DND-41 (cell line): ENCODE data around the gene SPACA4.

Source experiments
- ATAC-seq: fragments of 200-7000 bp; cut with Tn5 transposase; 3 replicates; pipeline ENCODE4 v1.9.1; 2021; ENCODE audit warnings: low read depth; ENCODE audit not compliant: insufficient read depth
- DNase-seq: peaks from one replicate; pipeline ENCODE4 v3.0.0-alpha.2; 2020
- H2AFZ ChIP-seq: 2 replicates; pipeline ENCODE4 v1.6.0; 2012; ENCODE audit warnings: low read depth, low read length
- H3K27ac ChIP-seq: 2 replicates; pipeline ENCODE4 v1.5.1; 2012; ENCODE audit warnings: low read length, inconsistent platforms
- H3K27me3 ChIP-seq: fragments of 200-600 bp; sonication (generic); 2 replicates; pipeline ENCODE4 v1.6.0; 2012; ENCODE audit warnings: low read length, mild to moderate bottlenecking, inconsistent platforms; ENCODE audit not compliant: insufficient read depth, poor library complexity
- H3K36me3 ChIP-seq: 2 replicates; pipeline ENCODE4 v1.5.1; 2012; ENCODE audit warnings: low read length, inconsistent platforms; ENCODE audit not compliant: insufficient read depth
- H3K4me1 ChIP-seq: 2 replicates; pipeline ENCODE4 v1.5.1; 2012; ENCODE audit warnings: mild to moderate bottlenecking, low read length; ENCODE audit not compliant: insufficient read depth
- H3K4me2 ChIP-seq: 2 replicates; pipeline ENCODE4 v1.6.0; 2012; ENCODE audit warnings: mild to moderate bottlenecking, moderate library complexity, low read length, inconsistent platforms; ENCODE audit not compliant: insufficient read depth
- H3K4me3 ChIP-seq, 2 experiments: fragments of 200-600 bp in 1 of 2; shearing (Covaris generic) in 1 of 2; 2 replicates each; pipeline ENCODE4 v1.5.1; 2012 to 2016; ENCODE audit warnings: inconsistent platforms in 2 of 2, low read length in 2 of 2, mild to moderate bottlenecking in 2 of 2, low read depth in 1 of 2, moderate library complexity in 1 of 2
- H3K79me2 ChIP-seq: 2 replicates; pipeline ENCODE4 v1.6.0; 2012; ENCODE audit warnings: low read length, inconsistent platforms; ENCODE audit not compliant: insufficient read depth
- H3K9ac ChIP-seq: 2 replicates; pipeline ENCODE4 v1.6.0; 2012; ENCODE audit warnings: low read depth, mild to moderate bottlenecking, inconsistent platforms, low read length, moderate library complexity
- H3K9me3 ChIP-seq: 2 replicates; pipeline ENCODE4 v1.5.1; 2012; ENCODE audit warnings: low read length, moderate library complexity, mild to moderate bottlenecking, inconsistent platforms; ENCODE audit not compliant: insufficient read depth, severe bottlenecking
- H4K20me1 ChIP-seq: 2 replicates; pipeline ENCODE4 v1.6.0; 2012; ENCODE audit warnings: low read length; ENCODE audit not compliant: insufficient read depth
- EZH2 ChIP-seq: IDR thresholded peaks from 3 replicates; pipeline ENCODE4 v1.6.1; 2012; ENCODE audit warnings: borderline replicate concordance, low read depth, mild to moderate bottlenecking, moderate library complexity, low read length, inconsistent platforms; ENCODE audit not compliant: severe bottlenecking
- TF ChIP-seq, protein P1 (sequence below): IDR thresholded peaks from 2 replicates; pipeline ENCODE4 v1.5.1; 2012; ENCODE audit warnings: borderline replicate concordance, low read length, moderate library complexity, mild to moderate bottlenecking; ENCODE audit not compliant: poor library complexity, severe bottlenecking; ENCODE audit errors: extremely low read depth

The SPACA4 gene

DNA sequence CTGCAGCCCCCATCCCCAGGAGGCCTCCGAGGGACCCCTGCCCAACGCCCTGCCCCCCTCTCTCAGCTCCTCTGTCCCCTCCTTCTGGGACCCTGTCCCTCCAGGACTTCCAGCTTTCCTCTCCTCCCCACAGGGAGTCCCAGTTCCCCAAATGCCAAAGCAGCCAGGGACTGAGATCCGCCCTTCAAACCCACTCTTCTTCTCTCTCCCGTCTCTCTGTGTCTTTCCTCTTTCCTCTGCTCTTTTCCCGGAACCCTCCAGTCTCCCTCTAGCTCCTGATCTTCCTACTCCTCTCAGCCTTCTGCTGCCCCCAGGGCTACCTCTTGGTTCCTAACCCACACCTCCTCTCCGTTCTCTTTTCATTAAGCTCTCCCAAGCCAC, 39.1 kb downstream of the SPACA4 start:
- peaks cover 45% of the 10 kb centered on the region for H3K4me1 ChIP-seq
- no peak for ATAC-seq
- TF ChIP-seq EZH2, result no peak
- TF ChIP-seq, protein P1, sequence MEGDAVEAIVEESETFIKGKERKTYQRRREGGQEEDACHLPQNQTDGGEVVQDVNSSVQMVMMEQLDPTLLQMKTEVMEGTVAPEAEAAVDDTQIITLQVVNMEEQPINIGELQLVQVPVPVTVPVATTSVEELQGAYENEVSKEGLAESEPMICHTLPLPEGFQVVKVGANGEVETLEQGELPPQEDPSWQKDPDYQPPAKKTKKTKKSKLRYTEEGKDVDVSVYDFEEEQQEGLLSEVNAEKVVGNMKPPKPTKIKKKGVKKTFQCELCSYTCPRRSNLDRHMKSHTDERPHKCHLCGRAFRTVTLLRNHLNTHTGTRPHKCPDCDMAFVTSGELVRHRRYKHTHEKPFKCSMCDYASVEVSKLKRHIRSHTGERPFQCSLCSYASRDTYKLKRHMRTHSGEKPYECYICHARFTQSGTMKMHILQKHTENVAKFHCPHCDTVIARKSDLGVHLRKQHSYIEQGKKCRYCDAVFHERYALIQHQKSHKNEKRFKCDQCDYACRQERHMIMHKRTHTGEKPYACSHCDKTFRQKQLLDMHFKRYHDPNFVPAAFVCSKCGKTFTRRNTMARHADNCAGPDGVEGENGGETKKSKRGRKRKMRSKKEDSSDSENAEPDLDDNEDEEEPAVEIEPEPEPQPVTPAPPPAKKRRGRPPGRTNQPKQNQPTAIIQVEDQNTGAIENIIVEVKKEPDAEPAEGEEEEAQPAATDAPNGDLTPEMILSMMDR, result no peak
- no peaks in the 10 kb centered on the region for H3K79me2 ChIP-seq
- H3K9me3 ChIP-seq, result no peaks in the 10 kb centered on the region
- H3K4me3 ChIP-seq, result peak overlapping the region in 1 of 2 experiments; percentile 54; a peak in 3 of 4 replicates
- H3K27ac ChIP-seq, result peak overlapping the region; percentile 55
- peak overlapping the region; percentile 70 for H3K4me2 ChIP-seq
- no peaks in the 10 kb centered on the region for H4K20me1 ChIP-seq
- DNase-seq, result no peak
- H2AFZ ChIP-seq, result peak overlapping the region; percentile 78
- H3K27me3 ChIP-seq, result no peaks in the 10 kb centered on the region
- H3K9ac ChIP-seq, result peak overlapping the region; percentile 54
- no peaks in the 10 kb centered on the region for H3K36me3 ChIP-seq

DNA sequence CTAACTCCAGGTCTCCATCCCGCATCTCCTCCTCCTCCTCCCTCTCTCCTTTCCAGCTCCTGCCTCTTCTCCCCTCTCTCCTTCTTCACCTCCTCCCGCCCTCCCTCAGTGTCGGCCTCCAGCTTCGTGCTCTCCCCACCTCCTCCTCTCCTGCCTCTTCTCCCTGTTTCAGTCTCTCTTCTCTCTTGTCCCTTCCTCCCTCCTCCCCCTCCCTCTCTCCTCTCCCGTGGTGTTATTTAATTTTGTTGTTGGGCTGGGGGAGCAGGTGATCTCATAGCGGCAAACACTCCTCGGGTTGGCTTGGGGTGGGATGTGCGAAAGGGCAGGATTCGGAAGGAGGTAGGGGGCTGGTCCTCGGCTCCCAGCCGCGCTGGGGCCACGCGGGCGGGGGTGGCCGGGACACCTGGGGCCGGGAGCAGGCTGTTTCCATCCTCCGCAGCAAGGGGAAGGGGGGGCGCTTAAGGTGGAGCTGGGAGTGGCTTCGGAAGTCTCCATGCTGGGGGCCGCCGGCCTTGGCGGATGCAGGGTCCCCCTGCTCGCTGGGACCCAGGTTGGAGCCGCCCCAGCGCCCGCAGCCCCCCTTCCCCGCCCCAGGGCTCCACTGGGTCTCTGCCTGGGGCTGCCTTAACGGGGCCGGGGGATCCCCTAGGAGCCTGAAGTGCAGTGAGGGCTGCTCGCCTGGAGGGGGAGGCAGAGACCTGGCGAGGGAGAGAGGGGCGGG, 39.6 kb downstream of the SPACA4 start, which contains the start of gene CA11:
Gene CA11 (minus strand): TSS at position 187 of the 721 bp plus-strand sequence. CDS start 555 bp downstream, outside the sequence.
- Histone ChIP-seq H3K4me2 (peak within 1 kb of the TSS; percentile 70), H3K27ac (peak within 1 kb of the TSS; percentile 73), H2AFZ (peak within 1 kb of the TSS; percentile 78), H3K79me2 (no peaks in the 10 kb centered on the region), H3K9me3 (no peaks in the 10 kb centered on the region), H3K4me1 (peaks cover 45% of the 10 kb centered on the region), H4K20me1 (no peaks in the 10 kb centered on the region), H3K9ac (peak within 1 kb of the TSS; percentile 54), H3K4me3 (peak within 1 kb of the TSS; percentile 11 to 54; a peak in 3 of 4 replicates), H3K27me3 (no peaks in the 10 kb centered on the region), H3K36me3 (no peaks in the 10 kb centered on the region)
- ATAC-seq, result peak; percentile 85
- peak; percentile 96 for DNase-seq
- TF ChIP-seq EZH2, result no peak
- TF ChIP-seq, protein P1, result peak; percentile 100

DNA sequence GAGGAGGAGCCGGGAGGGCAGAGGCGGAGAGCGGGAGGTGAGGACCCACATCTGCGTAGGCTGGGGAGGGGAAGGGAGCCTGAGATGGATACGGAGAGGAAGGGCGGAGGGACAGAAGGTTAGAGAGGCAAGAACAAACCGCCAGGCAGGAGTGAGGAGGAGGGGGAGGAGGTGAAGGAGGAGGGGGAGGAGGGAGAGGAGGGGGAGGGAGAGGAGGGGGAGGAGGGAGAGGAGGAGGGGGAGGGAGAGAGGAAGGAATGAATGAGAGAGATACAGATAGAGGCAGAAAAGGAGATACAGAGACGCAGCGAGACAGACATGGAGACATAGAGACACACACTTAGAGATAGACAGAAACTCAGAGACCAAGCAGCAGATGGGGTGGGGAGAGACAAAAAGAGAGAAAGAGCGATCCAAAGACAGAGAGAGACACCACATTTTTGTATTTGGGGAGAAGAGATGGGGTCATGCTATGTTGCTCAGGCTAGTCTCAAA, 40.2 kb downstream of the SPACA4 start:
- ATAC-seq, result no peak; the same call in 2 of the 3 replicates
- no peaks in the 10 kb centered on the region for H4K20me1 ChIP-seq
- H3K27ac ChIP-seq, result peak overlapping the region; percentile 73
- no peaks in the 10 kb centered on the region for H3K36me3 ChIP-seq
- no peaks in the 10 kb centered on the region for H3K79me2 ChIP-seq
- TF ChIP-seq, protein P1, result no peak
- no peak for TF ChIP-seq EZH2
- H3K4me1 ChIP-seq, result peaks cover 45% of the 10 kb centered on the region
- H2AFZ ChIP-seq, result peak overlapping the region; percentile 69
- no peak for DNase-seq
- peak overlapping the region; percentile 70 for H3K4me2 ChIP-seq
- no peaks in the 10 kb centered on the region for H3K27me3 ChIP-seq
- H3K4me3 ChIP-seq, result peak overlapping the region in 1 of 2 experiments; percentile 54; a peak in 2 of 4 replicates
- peak overlapping the region; percentile 54 for H3K9ac ChIP-seq
- H3K9me3 ChIP-seq, result no peaks in the 10 kb centered on the region
